AG04450 (cell line): ENCODE measurements around the gene CSNK2B. TPM values are rescaled to one million over a fixed set of nuclear protein-coding genes. Genes with fewer than 3 reads are reported as not detected.

ENCODE experiments used
- CTCF ChIA-PET: fragments of 300-600, 350-600 bp; formaldehyde crosslinking; extraction: SDS; loops from one replicate; lab custom pipeline; 2022; ENCODE audit warnings: antibody characterized with exemption, inconsistent platforms; lab: Charles Lee
- POLR2A ChIA-PET: fragments of 350-600 bp; formaldehyde crosslinking; extraction: SDS; loops from one replicate; lab custom pipeline; 2021; ENCODE audit warnings: antibody characterized with exemption, inconsistent platforms; lab: Yijun Ruan, JAX
- DNase-seq: peaks from one replicate; pipeline ENCODE4 v3.0.0-alpha.2; 2011; ENCODE audit warnings: low read depth, low spot score
- H3K27ac ChIP-seq: one replicate; pipeline ENCODE4 v1.5.1; 2012; ENCODE audit warnings: low read depth, low read length, control low read depth
- H3K27me3 ChIP-seq: one replicate; pipeline ENCODE4 v1.6.0; 2012; ENCODE audit warnings: low read length; ENCODE audit not compliant: control insufficient read depth, insufficient read depth
- H3K4me3 ChIP-seq: 2 replicates; pipeline ENCODE4 v1.5.1; 2011; ENCODE audit warnings: mild to moderate bottlenecking, low read depth, low read length, control low read depth
- H3K9me3 ChIP-seq: 2 replicates; pipeline ENCODE4 v1.5.1; 2012; ENCODE audit warnings: low read length; ENCODE audit not compliant: control insufficient read depth, insufficient read depth
- polyA plus RNA-seq: library from polyadenylated mRNA; depleted of rRNA; stranded (reverse); fragments of >200 nt; gene quantifications from 2 replicates; pipeline ENCODE4 v1.2.3, GENCODE V29; 2011
- TF ChIP-seq, protein P1 (sequence below): IDR thresholded peaks from 2 replicates; pipeline ENCODE4 v1.5.1; 2011; ENCODE audit warnings: low read depth, low read length, control low read depth, inconsistent platforms

Gene CSNK2B
- polyA plus RNA-seq, 1 experiment, result 80.1 TPM

- TF ChIP-seq, protein P1, sequence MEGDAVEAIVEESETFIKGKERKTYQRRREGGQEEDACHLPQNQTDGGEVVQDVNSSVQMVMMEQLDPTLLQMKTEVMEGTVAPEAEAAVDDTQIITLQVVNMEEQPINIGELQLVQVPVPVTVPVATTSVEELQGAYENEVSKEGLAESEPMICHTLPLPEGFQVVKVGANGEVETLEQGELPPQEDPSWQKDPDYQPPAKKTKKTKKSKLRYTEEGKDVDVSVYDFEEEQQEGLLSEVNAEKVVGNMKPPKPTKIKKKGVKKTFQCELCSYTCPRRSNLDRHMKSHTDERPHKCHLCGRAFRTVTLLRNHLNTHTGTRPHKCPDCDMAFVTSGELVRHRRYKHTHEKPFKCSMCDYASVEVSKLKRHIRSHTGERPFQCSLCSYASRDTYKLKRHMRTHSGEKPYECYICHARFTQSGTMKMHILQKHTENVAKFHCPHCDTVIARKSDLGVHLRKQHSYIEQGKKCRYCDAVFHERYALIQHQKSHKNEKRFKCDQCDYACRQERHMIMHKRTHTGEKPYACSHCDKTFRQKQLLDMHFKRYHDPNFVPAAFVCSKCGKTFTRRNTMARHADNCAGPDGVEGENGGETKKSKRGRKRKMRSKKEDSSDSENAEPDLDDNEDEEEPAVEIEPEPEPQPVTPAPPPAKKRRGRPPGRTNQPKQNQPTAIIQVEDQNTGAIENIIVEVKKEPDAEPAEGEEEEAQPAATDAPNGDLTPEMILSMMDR, result no peak
- POLR2A ChIA-PET, result interaction anchor here (0.7 to 2.7 kb wide), 7 partner anchors 7 to 132 kb away, joined by 3 to 9 read pairs (median 5); partner anchors contain the start of genes C6orf47, GPANK1, HSPA1B and LSM2
- Histone ChIP-seq H3K9me3 (no peaks in the 10 kb centered on the region), H3K27ac (peak overlapping the region; percentile 94), H3K27me3 (no peaks in the 10 kb centered on the region), H3K4me3 (peak overlapping the region; percentile 98)
- DNase-seq, result no peak
- CTCF ChIA-PET, result interaction anchor here (1.2 to 2.5 kb wide), 2 partner anchors 10 to 67 kb away, joined by 3 to 11 read pairs; no protein-coding TSS in a partner anchor
Measured at GRCh38 chr6:31702405-31702818, 36.5 kb downstream of the CSNK2B start.

DNA sequence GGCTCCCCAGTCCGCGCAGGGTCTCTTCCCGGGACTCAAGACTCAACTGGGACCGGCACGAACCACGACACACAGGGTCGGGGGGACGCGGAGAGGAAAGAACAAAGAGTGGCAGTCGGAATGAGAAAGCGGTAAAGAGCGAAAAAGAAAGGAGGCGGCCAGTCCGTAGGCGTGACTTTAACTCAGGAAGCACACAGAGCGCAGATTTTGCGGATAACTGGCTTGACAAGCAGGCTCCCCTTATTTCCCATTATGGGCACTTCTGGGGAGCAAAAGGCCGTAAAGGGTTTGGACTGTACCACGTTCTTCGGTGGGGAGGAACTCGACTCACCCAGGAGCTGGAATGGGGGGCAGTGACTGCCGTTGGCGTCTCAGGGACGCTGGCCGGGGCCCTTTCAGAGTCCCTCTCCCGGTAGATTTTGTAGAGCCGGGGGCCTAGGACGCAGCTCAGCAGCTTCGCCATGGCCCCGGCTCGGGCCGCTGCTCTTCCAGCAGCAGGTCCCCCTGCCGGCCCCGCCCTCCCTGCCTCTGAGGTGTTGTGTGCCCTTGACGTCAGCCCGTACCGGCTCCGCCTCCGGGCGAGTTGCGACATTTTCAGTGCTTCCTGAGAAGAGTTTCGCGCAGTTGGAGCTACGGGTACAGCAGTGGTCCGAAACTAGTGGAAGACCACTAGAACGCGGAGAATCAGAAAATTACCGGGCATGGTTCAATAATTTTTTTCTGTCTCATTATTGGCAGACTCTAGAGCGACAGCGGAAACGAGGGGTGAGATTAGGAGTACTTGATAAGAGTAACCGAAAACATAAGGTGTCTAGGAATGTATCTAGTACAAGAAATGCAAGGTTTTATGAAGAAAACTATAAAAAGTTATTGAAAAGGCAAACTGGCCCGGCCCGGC lies 37.2 kb downstream of the CSNK2B start, which contains the start of gene ABHD16A:
Gene ABHD16A (minus strand): TSS at position 506 of the 898 bp plus-strand sequence. CDS start 43 bp downstream, at position 463.
- DNase-seq, result peak; percentile 95
- POLR2A ChIA-PET, result interaction anchor here (0.7 to 2.7 kb wide), 11 partner anchors 8 to 161 kb away, joined by 3 to 9 read pairs (median 5); partner anchors contain the start of genes C6orf47, GPANK1, HSPA1B and LSM2
- H3K27me3 ChIP-seq, result no peaks in the 10 kb centered on the region
- H3K9me3 ChIP-seq, result no peaks in the 10 kb centered on the region
- TF ChIP-seq, protein P1, result no peak
- CTCF ChIA-PET, result interaction anchor here (1.0 to 2.5 kb wide), 6 partner anchors 10 to 127 kb away, joined by 3 to 12 read pairs (median 6); partner anchors contain the start of gene LSM2
- peak within 1 kb of the TSS; percentile 94 for H3K27ac ChIP-seq
- H3K4me3 ChIP-seq, result peak within 1 kb of the TSS; percentile 98

GRCh38 chr6:31705931-31706330 lies 40.1 kb downstream of the CSNK2B start:
- DNase-seq, result no peak
- POLR2A ChIA-PET, result no interaction called here
- peaks cover 6% of the 10 kb centered on the region for H3K27me3 ChIP-seq
- no peak overlapping the region for H3K27ac ChIP-seq
- H3K9me3 ChIP-seq, result no peaks in the 10 kb centered on the region
- TF ChIP-seq, protein P1, result no peak
- CTCF ChIA-PET, result no interaction called here
- no peak overlapping the region for H3K4me3 ChIP-seq

DNA sequence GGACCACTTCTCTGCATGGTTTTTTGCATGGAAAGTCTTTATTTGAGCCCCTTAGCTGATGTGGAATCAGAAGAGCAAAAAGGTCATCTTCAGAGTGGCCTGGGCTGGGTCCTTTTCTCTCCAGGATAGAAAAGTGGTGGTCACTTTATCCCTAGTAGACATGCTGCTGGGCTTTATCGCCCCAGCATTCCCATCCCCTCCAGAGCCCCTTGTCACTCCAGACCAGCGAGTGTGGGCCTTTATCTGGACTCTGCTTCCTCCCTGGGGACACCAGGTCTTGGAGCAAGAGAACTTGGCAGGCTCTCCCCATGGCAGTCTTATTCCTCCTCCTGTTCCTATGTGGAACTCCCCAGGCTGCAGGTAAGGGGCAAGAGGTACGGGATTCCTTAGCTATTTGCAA lies 40.7 kb downstream of the CSNK2B start, which contains the start of gene LY6G6F:
Gene LY6G6F (plus strand): TSS at position 268 of the 400 bp plus-strand sequence. CDS start 41 bp downstream, at position 309.
- H3K27ac ChIP-seq, result no peak within 1 kb of the TSS
- CTCF ChIA-PET, result no interaction called here

More for the DNA sequence above, 40.7 kb downstream of the CSNK2B start, which contains the start of gene LY6G6F:
- H3K27me3 ChIP-seq, result peaks cover 11% of the 10 kb centered on the region
- TF ChIP-seq, protein P1, result no peak
- no peak for DNase-seq
- no peaks in the 10 kb centered on the region for H3K9me3 ChIP-seq
- POLR2A ChIA-PET, result no interaction called here
- no peak within 1 kb of the TSS for H3K4me3 ChIP-seq
